ENCODE results near the gene FAM24A.
"Not testable (repeated sequence)": the region's sequence is repeated elsewhere in the genome, so short reads cannot be mapped to it uniquely, and the experiment has no call there.

FAM24A gene, protein sequence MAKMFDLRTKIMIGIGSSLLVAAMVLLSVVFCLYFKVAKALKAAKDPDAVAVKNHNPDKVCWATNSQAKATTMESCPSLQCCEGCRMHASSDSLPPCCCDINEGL

GRCh38 chr10:122910310-122910709 is at the start of gene FAM24A:
Gene FAM24A (plus strand): TSS chr10:122910610. CDS start chr10:122911635, 1,025 bp downstream.
- DNase-seq (ENCODE audit: low read depth in 2 of 2), result no peak
- H3K4me3 ChIP-seq (replicated peaks in 1 of 2; ENCODE audit: low read depth in 2 of 2, low read length in 2 of 2), result no peak within 1 kb of the TSS
- TF ChIP-seq CTCF (IDR thresholded peaks at IDR 0.05; ENCODE audit: low read depth, low read length), result no peak

DNA sequence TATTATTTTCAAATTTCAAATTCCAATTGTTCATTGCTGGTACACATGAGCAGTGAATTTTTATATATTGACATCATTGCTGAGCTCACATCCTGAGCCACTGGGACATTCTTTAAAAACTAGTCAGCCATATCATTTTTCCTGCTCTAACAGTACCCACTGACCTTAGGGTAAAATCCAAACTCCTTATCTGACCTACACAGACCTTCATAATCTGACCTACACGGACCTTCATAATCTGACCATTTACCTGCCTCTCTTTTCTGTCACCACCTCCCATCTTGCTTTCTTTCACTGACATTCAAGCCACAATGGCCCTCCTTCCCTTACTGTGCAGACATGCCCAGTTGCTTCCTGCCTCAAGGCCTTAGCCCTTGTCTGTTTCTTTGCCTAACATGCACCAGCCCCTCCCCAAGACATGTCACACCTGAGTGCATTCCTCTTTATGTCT is 48.7 kb upstream of the FAM24A start:
- H3K4me3 ChIP-seq (replicated peaks in 1 of 2; ENCODE audit: low read depth in 2 of 2, low read length in 2 of 2), result no peak overlapping the region
- TF ChIP-seq CTCF (IDR thresholded peaks at IDR 0.05; ENCODE audit: low read depth, low read length), result no peak
- DNase-seq (ENCODE audit: low read depth in 2 of 2), result peak; percentile 59 to 86

DNA sequence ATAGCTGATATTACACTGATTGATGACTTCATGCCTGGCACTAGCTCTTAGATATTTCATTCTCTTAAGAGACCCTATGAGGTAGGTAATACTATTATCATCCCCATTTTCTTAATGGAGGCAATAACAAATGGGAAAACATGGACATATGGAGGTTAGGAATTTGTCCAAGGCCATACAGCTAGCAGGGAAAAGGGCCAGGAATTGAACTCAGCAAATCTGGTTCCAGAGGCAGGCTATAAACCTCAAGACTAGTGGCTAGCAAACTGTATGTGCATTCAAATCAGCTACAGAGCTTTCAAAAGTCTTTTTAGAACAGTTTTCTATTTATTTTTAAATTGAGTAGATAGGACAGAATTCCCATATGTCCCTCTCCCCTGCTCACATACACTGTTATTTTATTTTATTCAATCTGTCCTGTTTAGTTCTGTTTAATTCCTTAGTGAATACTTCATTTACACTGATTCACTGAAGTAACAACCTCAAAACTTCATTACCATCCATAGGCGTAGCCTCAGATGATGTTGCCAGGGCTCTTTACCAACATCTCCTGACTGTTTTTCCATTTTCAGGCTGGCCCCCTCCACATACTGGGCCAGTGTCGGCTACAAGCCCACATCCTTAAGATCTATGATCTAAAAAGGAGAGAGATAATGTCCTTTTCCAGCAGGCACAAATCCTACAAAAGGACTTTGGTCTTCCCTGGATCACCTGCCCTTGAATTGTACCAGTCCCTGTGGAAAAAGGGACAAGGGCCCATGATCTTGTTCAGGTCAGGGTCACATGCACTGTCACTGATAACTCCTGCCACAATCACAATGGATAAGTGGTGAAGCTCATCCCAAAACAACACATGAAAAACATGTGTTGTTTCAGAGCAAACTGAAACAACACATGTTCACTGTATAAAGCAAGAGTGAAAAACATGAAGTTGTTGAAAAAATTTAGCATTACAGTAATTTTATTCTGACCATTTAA is 46.9 kb upstream of the FAM24A start:
- TF ChIP-seq CTCF (IDR thresholded peaks at IDR 0.05; ENCODE audit: low read depth, low read length), result no peak
- H3K4me3 ChIP-seq (replicated peaks in 1 of 2; ENCODE audit: low read depth in 2 of 2, low read length in 2 of 2), result no peak overlapping the region
- DNase-seq (ENCODE audit: low read depth in 2 of 2), result no peak

DNA sequence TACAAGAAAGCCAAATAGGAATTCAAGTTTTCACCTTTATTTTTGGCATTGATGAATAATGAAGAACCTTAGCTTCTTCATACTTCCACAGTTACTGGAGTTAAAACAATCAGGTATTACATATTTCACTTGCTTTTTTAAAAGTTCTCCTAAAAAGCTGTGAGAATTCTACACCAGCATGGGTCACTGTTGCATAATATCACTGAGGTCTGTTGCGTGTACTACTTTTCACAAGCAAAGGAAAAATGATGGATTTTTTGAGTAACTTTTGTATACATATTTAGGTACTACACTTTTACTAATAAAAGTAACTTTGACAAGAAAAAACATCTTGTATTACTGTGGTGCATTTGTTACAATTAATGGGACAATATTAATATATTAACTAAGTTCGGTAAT is 46.2 kb upstream of the FAM24A start:
- H3K4me3 ChIP-seq (replicated peaks in 1 of 2; ENCODE audit: low read depth in 2 of 2, low read length in 2 of 2), result no peak overlapping the region
- peak in 1 of 2 donors; percentile 53 for DNase-seq (ENCODE audit: low read depth in 2 of 2)
- no peak for TF ChIP-seq CTCF (IDR thresholded peaks at IDR 0.05; ENCODE audit: low read depth, low read length)

DNA sequence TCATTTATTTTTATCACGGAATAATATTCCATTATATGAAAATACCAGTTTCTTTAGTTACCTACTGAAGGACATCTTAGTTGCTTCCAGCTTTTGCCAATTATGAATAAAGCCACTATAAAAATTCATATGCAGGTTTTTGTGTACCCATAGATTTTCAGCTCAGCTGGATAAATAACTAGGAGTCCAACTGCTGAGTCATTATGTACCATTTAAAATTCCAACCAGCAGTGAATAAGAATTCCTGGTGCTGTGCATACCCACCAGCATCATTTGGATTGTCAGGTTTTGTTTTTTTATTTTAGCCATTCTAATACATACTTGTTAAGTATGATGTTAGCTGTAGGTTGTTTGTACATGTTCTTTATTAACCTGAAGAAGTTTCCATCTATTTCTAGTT is 45.5 kb upstream of the FAM24A start:
- peak; percentile 45 to 74 for DNase-seq (ENCODE audit: low read depth in 2 of 2)
- H3K4me3 ChIP-seq (replicated peaks in 1 of 2; ENCODE audit: low read depth in 2 of 2, low read length in 2 of 2), result no peak overlapping the region
- no peak for TF ChIP-seq CTCF (IDR thresholded peaks at IDR 0.05; ENCODE audit: low read depth, low read length)

DNA sequence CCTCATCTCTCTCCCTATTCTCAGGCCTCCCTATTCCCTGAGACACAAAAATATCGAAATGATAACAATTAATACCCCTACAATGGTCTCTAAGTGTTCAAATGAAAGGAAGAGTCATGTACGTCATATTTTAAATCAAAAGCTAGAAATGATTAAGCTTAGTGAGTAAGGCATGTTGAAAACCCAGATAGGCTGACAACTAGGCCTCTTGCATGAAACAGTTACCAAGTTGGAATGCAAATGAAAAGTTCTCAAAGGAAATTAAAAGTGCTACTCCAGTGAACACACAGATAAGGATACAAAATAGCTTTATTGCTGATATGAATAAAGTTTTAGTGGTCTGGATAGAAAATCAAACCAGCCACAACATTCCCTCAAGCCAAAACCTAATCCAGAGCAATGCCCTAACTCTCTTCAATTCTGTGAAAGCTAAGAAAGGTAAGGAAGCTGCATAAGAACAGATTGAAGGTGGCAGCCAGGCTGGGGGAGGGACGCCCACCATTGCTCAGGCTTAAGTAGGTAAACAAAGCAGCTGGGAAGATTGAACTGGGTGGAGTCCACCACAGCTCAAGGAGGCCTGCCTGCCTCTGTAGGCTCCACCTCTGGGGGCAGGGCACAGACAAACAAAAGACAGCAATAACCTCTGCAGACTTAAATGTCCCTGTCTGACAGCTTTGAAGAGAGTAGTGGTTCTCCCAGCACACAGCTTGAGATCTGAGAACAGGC is 43.5 kb upstream of the FAM24A start:
- peak; percentile 57 to 61 for DNase-seq (ENCODE audit: low read depth in 2 of 2)
- not testable (repeated sequence) for H3K4me3 ChIP-seq (replicated peaks in 1 of 2; ENCODE audit: low read depth in 2 of 2, low read length in 2 of 2)

- H3K4me3 ChIP-seq (replicated peaks in 1 of 2; ENCODE audit: low read depth in 2 of 2, low read length in 2 of 2); DNase-seq (ENCODE audit: low read depth in 2 of 2): not testable (repeated sequence)
Measured at GRCh38 chr10:122868768-122869167, 41.6 kb upstream of the FAM24A start.

DNA sequence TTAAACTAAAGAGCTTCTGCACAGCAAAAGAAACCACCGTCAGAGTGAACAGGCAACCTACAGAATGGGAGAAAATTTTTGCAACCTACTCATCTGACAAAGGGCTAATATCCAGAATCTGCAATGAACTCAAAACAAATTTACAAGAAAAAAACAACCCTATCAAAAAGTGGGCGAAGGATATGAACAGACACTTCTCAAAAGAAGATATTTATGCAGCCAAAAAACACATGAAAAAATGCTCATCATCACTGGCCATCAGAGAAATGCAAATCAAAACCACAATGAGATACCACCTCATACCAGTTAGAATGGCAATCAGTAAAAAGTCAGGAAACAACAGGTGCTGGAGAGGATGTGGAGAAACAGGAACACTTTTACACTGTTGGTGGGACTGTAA is 38.5 kb upstream of the FAM24A start:
- H3K4me3 ChIP-seq (replicated peaks in 1 of 2; ENCODE audit: low read depth in 2 of 2, low read length in 2 of 2); DNase-seq (ENCODE audit: low read depth in 2 of 2): not testable (repeated sequence)
